ENCODE measurements around the gene TRIM28.
A peak's percentile ranks its signal among the peaks of the same experiment; 100 is the strongest.

TRIM28 gene

GRCh38 chr19:58555369-58555885, 11.6 kb downstream of the TRIM28 start:
- peak overlapping the region; percentile 81 for H3K27ac ChIP-seq
- TF ChIP-seq ZFX (IDR thresholded peaks at IDR 0.05) (no peak), CTCF (conservative IDR thresholded peaks at IDR 0.05) (no peak)

GRCh38 chr19:58555920-58556621, 12.2 kb downstream of the TRIM28 start:
- TF ChIP-seq ZFX (IDR thresholded peaks at IDR 0.05): no peak
- no peak for TF ChIP-seq CTCF (conservative IDR thresholded peaks at IDR 0.05)
- H3K27ac ChIP-seq: peak overlapping the region; percentile 96

- H3K27ac ChIP-seq: peak overlapping the region; percentile 96
- TF ChIP-seq ZFX (IDR thresholded peaks at IDR 0.05): no peak
- no peak for TF ChIP-seq CTCF (conservative IDR thresholded peaks at IDR 0.05)
Observed at GRCh38 chr19:58556622-58557220, 12.9 kb downstream of the TRIM28 start.

GRCh38 chr19:58557221-58558065, 13.6 kb downstream of the TRIM28 start:
- H3K27ac ChIP-seq: peak overlapping the region; percentile 96
- no peak for TF ChIP-seq ZFX (IDR thresholded peaks at IDR 0.05)
- no peak for TF ChIP-seq CTCF (conservative IDR thresholded peaks at IDR 0.05)

GRCh38 chr19:58558066-58558622, 14.3 kb downstream of the TRIM28 start, which contains the start of gene UBE2M:
Gene UBE2M (minus strand): TSS chr19:58558611. CDS start chr19:58558381, 230 bp downstream.
- peak within 1 kb of the TSS; percentile 96 for H3K27ac ChIP-seq
- TF ChIP-seq CTCF (conservative IDR thresholded peaks at IDR 0.05) (no peak), ZFX (IDR thresholded peaks at IDR 0.05) (peak; percentile 82)

- peak overlapping the region; percentile 96 for H3K27ac ChIP-seq
- peak; percentile 49 for TF ChIP-seq ZFX (IDR thresholded peaks at IDR 0.05)
- TF ChIP-seq CTCF (conservative IDR thresholded peaks at IDR 0.05): no peak
Observed at GRCh38 chr19:58558623-58559274, 14.9 kb downstream of the TRIM28 start.

Measured in C4-2B (cell line).